Hepatocyte (in vitro differentiated cells): ENCODE measurements around the gene ARHGEF40. TPM values are rescaled to one million over a fixed set of nuclear protein-coding genes. Genes with fewer than 3 reads are reported as not detected.
"Not testable (repeated sequence)": the region's sequence is repeated elsewhere in the genome, so short reads cannot be mapped to it uniquely, and the experiment has no call there.

Experiments used
- DNase-seq: peaks from one replicate; pipeline ENCODE4 v3.0.0-alpha.2; 2016; ENCODE audit warnings: low spot score
- H2AFZ ChIP-seq: fragments of 200-600 bp; sonication (generic); 2 replicates; pipeline ENCODE4 v1.6.0; 2016; ENCODE audit warnings: antibody characterized with exemption, mild to moderate bottlenecking
- H3K27ac ChIP-seq: fragments of 200-600 bp; sonication (generic); 2 replicates; pipeline ENCODE4 v1.5.1; 2016; ENCODE audit warnings: mild to moderate bottlenecking
- H3K27me3 ChIP-seq: fragments of 200-600 bp; sonication (generic); 2 replicates; pipeline ENCODE4 v1.6.1; 2016
- H3K36me3 ChIP-seq: fragments of 200-600 bp; sonication (generic); replicated peaks from 2 replicates; pipeline ENCODE4 v1.5.1; 2016; ENCODE audit warnings: low read depth; ENCODE audit not compliant: insufficient read depth
- H3K4me1 ChIP-seq: fragments of 200-600 bp; sonication (generic); 2 replicates; pipeline ENCODE4 v1.5.1; 2016; ENCODE audit warnings: mild to moderate bottlenecking, moderate library complexity; ENCODE audit not compliant: insufficient read depth
- H3K4me2 ChIP-seq: fragments of 200-600 bp; sonication (generic); 2 replicates; pipeline ENCODE4 v1.6.0; 2016
- H3K4me3 ChIP-seq: fragments of 200-600 bp; sonication (generic); 2 replicates; pipeline ENCODE4 v1.5.1; 2016; ENCODE audit warnings: mild to moderate bottlenecking
- H3K79me2 ChIP-seq: fragments of 200-600 bp; sonication (generic); 2 replicates; pipeline ENCODE4 v1.6.0; 2017; ENCODE audit warnings: mild to moderate bottlenecking
- H3K9me2 ChIP-seq: fragments of 200-600 bp; sonication (generic); replicated peaks from 2 replicates; pipeline ENCODE4 v1.6.0; 2017; ENCODE audit warnings: mild to moderate bottlenecking; ENCODE audit not compliant: insufficient read depth
- H3K9me3 ChIP-seq: fragments of 200-600 bp; sonication (generic); 2 replicates; pipeline ENCODE4 v1.5.1; 2016; ENCODE audit warnings: low read depth, mild to moderate bottlenecking
- H4K20me1 ChIP-seq: fragments of 200-600 bp; sonication (generic); 2 replicates; pipeline ENCODE4 v1.6.0; 2016; ENCODE audit warnings: mild to moderate bottlenecking; ENCODE audit not compliant: insufficient read depth, poor library complexity, severe bottlenecking
- CTCF ChIP-seq: fragments of 200-600 bp; sonication (generic); IDR thresholded peaks from 2 replicates; pipeline ENCODE4 v1.5.1; 2016; ENCODE audit warnings: antibody characterized with exemption, mild to moderate bottlenecking; ENCODE audit not compliant: poor library complexity
- EZH2 ChIP-seq: fragments of 200-600 bp; sonication (generic); IDR thresholded peaks from 2 replicates; pipeline ENCODE4 v1.6.1; 2016; ENCODE audit warnings: antibody characterized with exemption, mild to moderate bottlenecking, borderline replicate concordance
- EZH2phosphoT487 ChIP-seq: fragments of 200-600 bp; sonication (generic); IDR thresholded peaks from one replicate; pipeline ENCODE4 v1.6.1; 2018; ENCODE audit warnings: antibody characterized with exemption, mild to moderate bottlenecking, low read depth, moderate library complexity; ENCODE audit not compliant: unreplicated experiment, severe bottlenecking
- WGBS: methylation state at CpG from one replicate; pipeline ENCODE4 v1.1.6; 2016; ENCODE audit warnings: low lambda C conversion rate; ENCODE audit errors: missing lambda C conversion rate; 5-methylcytosine and 5-hydroxymethylcytosine counted together
- polyA plus RNA-seq: library from polyadenylated mRNA; unstranded; fragments of >200 nt; fragmentation: Nextera tagmentation; extraction: Ambion mirVana; gene quantifications from 2 replicates; pipeline ENCODE4 v1.2.1, GENCODE V29; 2016
- total RNA-seq: library from RNA; depleted of rRNA; stranded (reverse); fragments of >200 nt; gene quantifications from 2 replicates; pipeline ENCODE4 v1.2.3, GENCODE V29; 2014

The ARHGEF40 gene
- total and polyA plus RNA-seq, 2 experiments from 2014 or later = 38.1 to 53.7 TPM

GRCh38 chr14:21038441-21039422 lies 31.4 kb upstream of the ARHGEF40 start:
- no peak overlapping the region for H3K4me3 ChIP-seq
- no peaks in the 10 kb centered on the region for H3K9me3 ChIP-seq
- peak overlapping the region; percentile 29 for H2AFZ ChIP-seq
- no peaks in the 10 kb centered on the region for H3K79me2 ChIP-seq
- no peaks in the 10 kb centered on the region for H3K27me3 ChIP-seq
- H3K4me1 ChIP-seq = peaks cover 19% of the 10 kb centered on the region
- H3K4me2 ChIP-seq = peak overlapping the region; percentile 62
- H3K9me2 ChIP-seq = no peaks in the 10 kb centered on the region
- peak; percentile 75 for DNase-seq
- no peaks in the 10 kb centered on the region for H4K20me1 ChIP-seq
- TF ChIP-seq EZH2phosphoT487 = no peak
- TF ChIP-seq EZH2 = no peak
- no peak for TF ChIP-seq CTCF
- no peaks in the 10 kb centered on the region for H3K36me3 ChIP-seq
- H3K27ac ChIP-seq = peak overlapping the region; percentile 69
- 52% methylated on average over 10 of the region's 10 CpGs for WGBS

- Histone ChIP-seq H3K4me1 (peaks cover 19% of the 10 kb centered on the region), H3K4me3 (no peak overlapping the region), H3K27ac (peak overlapping the region; percentile 69), H3K36me3 (no peaks in the 10 kb centered on the region), H3K4me2 (peak overlapping the region; percentile 62), H4K20me1 (no peaks in the 10 kb centered on the region), H2AFZ (peak overlapping the region; percentile 29), H3K27me3 (no peaks in the 10 kb centered on the region), H3K9me2 (no peaks in the 10 kb centered on the region), H3K79me2 (no peaks in the 10 kb centered on the region), H3K9me3 (no peaks in the 10 kb centered on the region)
- peak; percentile 83 for DNase-seq
- 71% methylated on average over 8 of the region's 8 CpGs for WGBS
- TF ChIP-seq EZH2 = no peak
- peak; percentile 78 for TF ChIP-seq CTCF
These were observed 30.3 kb upstream of the ARHGEF40 start for GRCh38 chr14:21039585-21040369.

GRCh38 chr14:21040370-21040925 lies 29.7 kb upstream of the ARHGEF40 start:
- Histone ChIP-seq H3K9me3 (no peaks in the 10 kb centered on the region), H3K36me3 (no peaks in the 10 kb centered on the region), H3K27ac (no peak overlapping the region), H2AFZ (no peak overlapping the region), H3K4me1 (peaks cover 19% of the 10 kb centered on the region), H3K9me2 (no peaks in the 10 kb centered on the region), H4K20me1 (no peaks in the 10 kb centered on the region), H3K4me2 (no peak overlapping the region), H3K79me2 (no peaks in the 10 kb centered on the region), H3K27me3 (no peaks in the 10 kb centered on the region), H3K4me3 (no peak overlapping the region)
- TF ChIP-seq EZH2 (no peak), EZH2phosphoT487 (no peak), CTCF (no peak)
- WGBS = 65% methylated on average over 8 of the region's 8 CpGs
- no peak for DNase-seq

- not testable (repeated sequence) for H3K36me3 ChIP-seq, H3K79me2 ChIP-seq, H4K20me1 ChIP-seq, H3K9me3 ChIP-seq, H3K9me2 ChIP-seq, H2AFZ ChIP-seq, H3K4me3 ChIP-seq, H3K27me3 ChIP-seq, DNase-seq, H3K4me2 ChIP-seq, H3K27ac ChIP-seq
- 84% methylated on average over 3 of the region's 3 CpGs for WGBS
- H3K4me1 ChIP-seq = peaks cover 19% of the 10 kb centered on the region
These were observed 29.2 kb upstream of the ARHGEF40 start for GRCh38 chr14:21040941-21041340.
